A549 (cell line): ENCODE results near the gene MYLK4. TPM values are rescaled to one million over a fixed set of nuclear protein-coding genes. Genes with fewer than 3 reads are reported as not detected.

Experiments used
- ATAC-seq, 2 experiments: fragments of 200-7000 bp in 1 of 2; fragments of >200 bp in 1 of 2; cut with Nextera tagmentation in 1 of 2; cut with Tn5 transposase in 1 of 2; 3 replicates each; pipeline versions ENCODE4 v1.8.0 to v1.9.1; 2018 to 2020; ENCODE audit warnings: mild to moderate bottlenecking in 1 of 2, moderate library complexity in 1 of 2
- CTCF ChIA-PET: fragments of 300-600 bp; sonication (Branson Sonifier 250); formaldehyde crosslinking; extraction: SDS; loops from one replicate; lab custom pipeline; 2021; ENCODE audit warnings: antibody characterized with exemption, inconsistent platforms; lab: Yijun Ruan, JAX
- POLR2A ChIA-PET: fragments of 350-600 bp; formaldehyde crosslinking; extraction: SDS; loops from one replicate; lab custom pipeline; 2021; ENCODE audit warnings: antibody characterized with exemption, inconsistent platforms; lab: Yijun Ruan, JAX
- DNase-seq, 2 experiments: peaks; one replicate each; pipeline versions ENCODE4 v3.0.0 to v3.0.0-alpha.2; 2011 to 2016; ENCODE audit warnings: low read depth in 1 of 2, low spot score in 1 of 2
- FAIRE-seq: peaks from 2 replicates; lab custom pipeline; 2011; peaks lifted over from hg19 to GRCh38; lab: Jason Lieb, UNC
- H3K27ac ChIP-seq, 2 experiments: fragments of >200 bp; sonication (Bioruptor Twin); formaldehyde crosslinking; 3 replicates each; pipeline ENCODE4 v1.5.1; 2016 to 2017
- H3K4me1 ChIP-seq: fragments of >200 bp; sonication (Bioruptor Twin); formaldehyde crosslinking; 3 replicates; pipeline ENCODE4 v1.6.1; 2016
- H3K4me2 ChIP-seq: fragments of >200 bp; sonication (Bioruptor Twin); formaldehyde crosslinking; 3 replicates; pipeline ENCODE4 v1.6.1; 2016
- H3K4me3 ChIP-seq: fragments of >200 bp; sonication (Bioruptor Twin); formaldehyde crosslinking; 3 replicates; pipeline ENCODE4 v1.5.1; 2016
- H3K9me3 ChIP-seq: fragments of >200 bp; sonication (Bioruptor Twin); formaldehyde crosslinking; 3 replicates; pipeline ENCODE4 v1.6.1; 2016
- CTCF ChIP-seq: fragments of >200 bp; sonication (Bioruptor Twin); formaldehyde crosslinking; IDR thresholded peaks from 3 replicates; pipeline ENCODE4 v1.5.1; 2016
- FOSB ChIP-seq: fragments of 250-450 bp; sonication (Bioruptor Pico); IDR thresholded peaks from 2 replicates; pipeline ENCODE4 v1.5.0; 2020; ENCODE audit warnings: mild to moderate bottlenecking, moderate library complexity
- FOSL2 ChIP-seq, 2 experiments: fragments of 450-650 bp in 1 of 2; fragments of >200 bp in 1 of 2; sonication (Bioruptor Twin) in 1 of 2; formaldehyde crosslinking; IDR thresholded peaks; 2 replicates each; pipeline versions ENCODE4 v1.5.0 to v1.6.1; 2016 to 2020; ENCODE audit warnings: mild to moderate bottlenecking in 1 of 2, moderate library complexity in 1 of 2
- FOXS1 ChIP-seq: fragments of 250-450 bp; sonication (Bioruptor Pico); IDR thresholded peaks from 2 replicates; pipeline ENCODE4 v1.5.0; 2020; ENCODE audit warnings: mild to moderate bottlenecking, moderate library complexity
- HEYL ChIP-seq: fragments of 250-450 bp; sonication (Bioruptor Pico); IDR thresholded peaks from 2 replicates; pipeline ENCODE4 v1.8.0; 2021; ENCODE audit warnings: mild to moderate bottlenecking, moderate library complexity
- HOXB5 ChIP-seq: fragments of 250-450 bp; sonication (Bioruptor Pico); IDR thresholded peaks from 2 replicates; pipeline ENCODE4 v1.5.0; 2020; ENCODE audit warnings: mild to moderate bottlenecking, moderate library complexity
- JUN ChIP-seq, 2 experiments: fragments of >200 bp; sonication (Bioruptor Twin); formaldehyde crosslinking; IDR thresholded peaks; 2 replicates in 1 of 2; 3 replicates in 1 of 2; pipeline ENCODE4 v1.6.1; 2016 to 2017
- KDM5A ChIP-seq: fragments of 200-600 bp; sonication (generic); IDR thresholded peaks from 2 replicates; pipeline ENCODE4 v1.6.1; 2016; ENCODE audit warnings: antibody characterized with exemption, mild to moderate bottlenecking
- MAFK ChIP-seq: fragments of 450-650 bp; IDR thresholded peaks from 2 replicates; pipeline ENCODE4 v1.6.1; 2014; ENCODE audit not compliant: partially characterized antibody
- MAX ChIP-seq: IDR thresholded peaks from 2 replicates; pipeline ENCODE4 v1.6.1; 2012
- MYC ChIP-seq: IDR thresholded peaks from 2 replicates; pipeline ENCODE4 v1.6.1; 2012; ENCODE audit warnings: mild to moderate bottlenecking, inconsistent platforms, low read length, improper control_type of control experiment, borderline replicate concordance
- PHF8 ChIP-seq: fragments of 200-600 bp; sonication (generic); IDR thresholded peaks from 2 replicates; pipeline ENCODE4 v1.6.1; 2016; ENCODE audit warnings: low read depth, mild to moderate bottlenecking, antibody characterized with exemption, moderate library complexity, borderline replicate concordance
- POLR2A ChIP-seq: IDR thresholded peaks from 2 replicates; pipeline ENCODE4 v1.6.1; 2012; ENCODE audit warnings: mild to moderate bottlenecking, low read length
- RAD21 ChIP-seq, 2 experiments: fragments of >200 bp in 1 of 2; sonication (Bioruptor Twin) in 1 of 2; formaldehyde crosslinking in 1 of 2; IDR thresholded peaks in 1 of 2; conservative IDR thresholded peaks in 1 of 2; 2 replicates in 1 of 2; 3 replicates in 1 of 2; pipeline ENCODE4 v1.6.1; 2012 to 2018; ENCODE audit warnings: inconsistent platforms in 1 of 2
- REST ChIP-seq: fragments of 200-600 bp; sonication (generic); IDR thresholded peaks from 2 replicates; pipeline ENCODE4 v1.6.1; 2016; ENCODE audit warnings: antibody characterized with exemption, mild to moderate bottlenecking, moderate library complexity
- RFX5 ChIP-seq: fragments of 450-650 bp; IDR thresholded peaks from 2 replicates; pipeline ENCODE4 v1.7.1; 2014; ENCODE audit warnings: antibody characterized with exemption, mild to moderate bottlenecking, moderate library complexity
- RNF2 ChIP-seq: fragments of 200-600 bp; sonication (generic); IDR thresholded peaks from 2 replicates; pipeline ENCODE4 v1.6.1; 2016; ENCODE audit warnings: low read depth, mild to moderate bottlenecking, antibody characterized with exemption, moderate library complexity, borderline replicate concordance
- SREBF2 ChIP-seq: fragments of 450-650 bp; IDR thresholded peaks from 2 replicates; pipeline ENCODE4 v1.6.1; 2014; ENCODE audit warnings: mild to moderate bottlenecking, moderate library complexity
- TFCP2L1 ChIP-seq: fragments of 250-450 bp; sonication (Bioruptor Pico); IDR thresholded peaks from 2 replicates; pipeline ENCODE4 v1.5.0; 2021; ENCODE audit warnings: mild to moderate bottlenecking
- USF2 ChIP-seq: fragments of 450-650 bp; IDR thresholded peaks from 2 replicates; pipeline ENCODE4 v1.6.1; 2014; ENCODE audit warnings: antibody characterized with exemption
- ZSCAN20 ChIP-seq: fragments of 250-450 bp; sonication (Bioruptor Pico); IDR thresholded peaks from 2 replicates; pipeline ENCODE4 v1.8.0; 2022; ENCODE audit warnings: mild to moderate bottlenecking, moderate library complexity
- WGBS: methylation state at CpG from one replicate; pipeline ENCODE4 v1.1.6; 2017; ENCODE audit errors: missing lambda C conversion rate; 5-methylcytosine and 5-hydroxymethylcytosine counted together
- polyA plus RNA-seq, 4 experiments: library from polyadenylated mRNA; depleted of rRNA in 3 of 4; stranded (reverse); fragments of >200 nt; fragmentation: RNase III in 1 of 4; extraction: RNeasy Plus Mini Kit Qiagen cat#74134 plus additional on column Dnase treatment in 1 of 4; gene quantifications; 2 replicates in 3 of 4; 3 replicates in 1 of 4; pipeline ENCODE4 v1.2.3, GENCODE V29; 2011 to 2017

Gene MYLK4
- polyA plus RNA-seq, 2 of the 4 experiments (the other 2 are of a cell fraction) = 0.14 to 0.21 TPM

- H3K4me1 ChIP-seq = peaks cover 11% of the 10 kb centered on the region; the same call in 2 of the 3 replicates
- DNase-seq (no peak), ATAC-seq (no peak), FAIRE-seq (no peak)
- CTCF ChIA-PET = interaction anchor here (0.8 to 1.9 kb wide), 5 partner anchors 12 to 1116 kb away, joined by 3 to 8 read pairs (median 4); no protein-coding TSS in a partner anchor
- no peaks in the 10 kb centered on the region for H3K9me3 ChIP-seq
- H3K4me2 ChIP-seq = no peak overlapping the region
- TF ChIP-seq TFCP2L1 (CRISPR knock-in tag) = no peak
- TF ChIP-seq SREBF2 = no peak
- TF ChIP-seq MAX = no peak
- TF ChIP-seq RAD21 (conservative IDR thresholded peaks at IDR 0.05 in 1 of 2, IDR thresholded peaks at IDR 0.05 in 1 of 2) = no peak
- TF ChIP-seq HEYL (CRISPR knock-in tag) = no peak
- TF ChIP-seq JUN (IDR thresholded peaks at IDR 0.05) = no peak
- POLR2A ChIA-PET = no interaction called here
- H3K27ac ChIP-seq = no peak overlapping the region
- H3K4me3 ChIP-seq = no peak overlapping the region
- WGBS = 69% methylated on average over 5 of the region's 5 CpGs
These were observed 38.6 kb downstream of the MYLK4 start for GRCh38 chr6:2712102-2712501.

- CTCF ChIA-PET = interaction anchor here (0.6 to 1.5 kb wide), 3 partner anchors 15 to 346 kb away, joined by 3 to 5 read pairs (median 3); no protein-coding TSS in a partner anchor
These were observed 40.3 kb downstream of the MYLK4 start for GRCh38 chr6:2710412-2710811.

GRCh38 chr6:2708456-2708855, 42.3 kb downstream of the MYLK4 start:
- no peak for TF ChIP-seq MAX
- no peak for TF ChIP-seq PHF8
- no peak for TF ChIP-seq REST
- Histone ChIP-seq H3K4me1 (no peaks in the 10 kb centered on the region), H3K27ac (no peak overlapping the region; a peak in 1 of 6 replicates), H3K4me2 (no peak overlapping the region), H3K4me3 (no peak overlapping the region), H3K9me3 (no peaks in the 10 kb centered on the region)
- POLR2A ChIA-PET = no interaction called here
- 55% methylated on average over 5 of the region's 5 CpGs for WGBS
- CTCF ChIA-PET = no interaction called here
- FAIRE-seq (no peak), ATAC-seq (no peak), DNase-seq (no peak)

More at GRCh38 chr6:2710412-2710811, 40.3 kb downstream of the MYLK4 start:
- Histone ChIP-seq H3K4me1 (peaks cover 11% of the 10 kb centered on the region; the same call in 2 of the 3 replicates), H3K4me3 (no peak overlapping the region), H3K9me3 (no peaks in the 10 kb centered on the region), H3K27ac (no peak overlapping the region), H3K4me2 (no peak overlapping the region)
- TF ChIP-seq TFCP2L1 (CRISPR knock-in tag) (no peak), FOSL2 (IDR thresholded peaks at IDR 0.05) (no peak), FOSL2 (CRISPR knock-in tag; IDR thresholded peaks at IDR 0.05) (no peak), FOXS1 (CRISPR knock-in tag) (no peak), HOXB5 (CRISPR knock-in tag) (no peak), KDM5A (no peak), RNF2 (no peak)
- FAIRE-seq = no peak
- DNase-seq = no peak
- ATAC-seq = no peak
- POLR2A ChIA-PET = no interaction called here

- ChIA-PET CTCF (interaction anchor here (1.3 to 1.6 kb wide), 2 partner anchors 32 to 1110 kb away, joined by 4 read pairs; no protein-coding TSS in a partner anchor), POLR2A (no interaction called here)
- no peak overlapping the region for H3K4me2 ChIP-seq
- no peak overlapping the region for H3K4me3 ChIP-seq
- no peak for DNase-seq
- WGBS = 67% methylated on average over 7 of the region's 7 CpGs
- no peaks in the 10 kb centered on the region for H3K4me1 ChIP-seq
- no peak overlapping the region for H3K27ac ChIP-seq
- no peak for FAIRE-seq
- no peak for ATAC-seq
- no peaks in the 10 kb centered on the region for H3K9me3 ChIP-seq
- TF ChIP-seq KDM5A (no peak), FOSB (no peak), MYC (no peak), PHF8 (no peak), MAX (no peak), ZSCAN20 (CRISPR knock-in tag) (no peak), CTCF (no peak), MAFK (no peak), POLR2A (no peak), RFX5 (no peak), USF2 (no peak), HOXB5 (CRISPR knock-in tag) (no peak)
These were observed 44.2 kb downstream of the MYLK4 start for GRCh38 chr6:2706558-2706957.
